Measurements from ENCODE around the gene EIF4E3.

The EIF4E3 gene

DNA sequence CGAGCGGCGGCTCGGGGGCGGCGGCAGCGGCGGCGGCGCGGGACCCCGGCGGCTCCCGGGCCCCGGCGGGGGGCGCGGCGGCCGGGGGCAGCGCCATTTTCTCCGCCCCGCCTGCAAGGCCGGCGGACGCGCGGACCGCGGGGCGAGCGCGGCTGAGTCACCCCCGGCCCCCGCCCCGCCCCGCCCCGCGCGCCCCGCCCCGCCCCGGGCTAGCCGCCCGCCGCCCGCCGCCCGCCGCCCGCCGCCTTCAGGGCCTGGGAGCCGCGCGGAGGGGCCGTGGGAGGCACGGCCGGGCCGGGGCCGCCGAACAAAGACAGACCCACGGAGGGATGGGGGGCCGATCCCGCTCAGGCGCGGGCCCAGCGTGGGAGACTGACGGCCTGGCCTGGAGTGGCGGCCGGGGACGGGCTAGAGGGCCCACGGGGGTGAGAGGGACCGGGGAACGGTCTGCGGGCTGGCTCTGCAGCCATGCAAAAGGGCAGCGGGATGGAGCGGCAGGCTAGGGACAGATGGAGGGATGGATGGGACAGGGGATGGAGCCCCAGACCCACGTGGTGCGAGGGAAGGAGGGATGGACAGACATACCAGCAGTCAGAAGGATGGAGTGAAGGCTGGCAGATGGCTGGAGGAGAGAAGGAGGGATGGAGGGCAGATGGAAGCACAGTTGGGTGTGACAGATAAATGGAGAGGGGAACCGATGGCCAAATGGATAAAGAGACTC lies at the start of gene EIF4E3:
Gene EIF4E3 (minus strand): TSS at position 132 of the 721 bp plus-strand sequence. CDS start 35 bp downstream, at position 97.
- H3K36me3 Mint-ChIP-seq: no peaks in the 10 kb centered on the region
- H3K9me3 Mint-ChIP-seq (ENCODE audit: low read depth): no peaks in the 10 kb centered on the region
- H3K4me3 Mint-ChIP-seq: peak within 1 kb of the TSS; percentile 97
- peaks cover 70% of the 10 kb centered on the region for H3K4me1 Mint-ChIP-seq (ENCODE audit: low read depth)
- H3K27ac Mint-ChIP-seq: peak within 1 kb of the TSS; percentile 100
- H3K27me3 Mint-ChIP-seq: no peaks in the 10 kb centered on the region

- Mint-ChIP-seq H3K4me3 (no peak overlapping the region), H3K27ac (no peak overlapping the region), H3K36me3 (no peaks in the 10 kb centered on the region), H3K27me3 (peaks cover 2% of the 10 kb centered on the region), H3K4me1 (ENCODE audit: low read depth) (no peaks in the 10 kb centered on the region), H3K9me3 (ENCODE audit: low read depth) (no peaks in the 10 kb centered on the region)
Observed at GRCh38 chr3:71771884-71772283, 46.7 kb upstream of the EIF4E3 start.

DNA sequence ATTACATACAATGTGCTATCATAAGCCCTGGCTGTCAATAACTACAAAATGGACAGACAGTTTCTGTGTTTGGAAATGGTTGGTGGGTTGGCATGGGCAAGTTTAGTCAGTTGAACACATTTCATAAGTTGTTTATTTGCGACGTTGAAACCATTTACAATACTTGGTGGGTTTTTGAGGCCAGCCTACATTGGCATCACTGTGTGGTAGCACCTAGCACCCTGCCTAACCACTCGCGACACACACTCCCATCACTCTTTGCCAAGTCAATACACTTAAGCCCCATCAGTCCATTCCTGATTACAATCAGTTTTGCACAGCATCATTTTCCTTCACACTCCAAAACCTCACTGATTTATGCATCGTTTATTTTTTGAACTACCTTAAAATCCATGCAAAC lies 45.9 kb upstream of the EIF4E3 start:
- no peak overlapping the region for H3K27ac Mint-ChIP-seq
- no peaks in the 10 kb centered on the region for H3K36me3 Mint-ChIP-seq
- H3K4me1 Mint-ChIP-seq (ENCODE audit: low read depth): no peaks in the 10 kb centered on the region
- H3K4me3 Mint-ChIP-seq: no peak overlapping the region
- no peaks in the 10 kb centered on the region for H3K9me3 Mint-ChIP-seq (ENCODE audit: low read depth)
- peaks cover 2% of the 10 kb centered on the region for H3K27me3 Mint-ChIP-seq

DNA sequence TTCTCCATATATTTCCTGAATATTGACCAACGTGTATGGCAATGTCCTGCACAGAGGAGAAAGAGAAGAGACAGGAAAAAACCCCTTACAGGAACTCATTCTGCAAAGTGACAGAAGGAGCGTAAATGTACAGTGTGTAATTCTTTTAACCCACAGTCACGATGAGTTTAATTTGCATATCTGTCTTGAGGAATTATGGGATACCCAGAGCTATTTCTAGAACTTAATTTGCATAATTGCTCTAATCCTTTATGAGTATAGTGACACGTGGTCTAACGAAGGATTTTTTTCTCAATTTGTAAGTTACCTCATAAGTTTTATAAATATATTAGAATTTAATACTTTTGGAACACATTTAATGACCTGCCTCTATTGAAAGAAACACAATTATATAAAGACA lies 38.2 kb upstream of the EIF4E3 start:
- Mint-ChIP-seq H3K27ac (no peak overlapping the region), H3K27me3 (peaks cover 2% of the 10 kb centered on the region), H3K4me3 (no peak overlapping the region), H3K36me3 (no peaks in the 10 kb centered on the region), H3K9me3 (ENCODE audit: low read depth) (no peaks in the 10 kb centered on the region), H3K4me1 (ENCODE audit: low read depth) (no peaks in the 10 kb centered on the region)

DNA sequence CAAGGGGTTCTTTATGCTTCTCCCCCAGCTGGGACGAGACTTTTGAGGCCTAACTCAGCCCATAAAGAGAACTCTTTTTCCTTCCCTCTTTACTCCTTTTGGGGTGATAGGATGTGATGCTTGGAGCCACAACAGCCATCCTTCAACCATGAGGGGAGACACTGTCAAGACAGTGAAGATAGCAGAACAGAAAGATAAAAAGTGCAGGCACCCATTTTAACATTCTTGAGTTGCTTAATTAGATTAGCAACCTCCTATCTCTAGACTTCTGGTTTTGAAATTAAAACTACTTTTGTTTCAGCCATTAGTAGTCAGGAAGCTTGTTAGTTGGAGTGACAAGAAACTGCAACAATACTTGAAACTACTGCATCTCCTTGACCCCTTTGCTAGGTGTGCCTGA lies 34.9 kb upstream of the EIF4E3 start:
- H3K27me3 Mint-ChIP-seq: peaks cover 9% of the 10 kb centered on the region
- no peaks in the 10 kb centered on the region for H3K36me3 Mint-ChIP-seq
- H3K4me3 Mint-ChIP-seq: no peak overlapping the region
- H3K9me3 Mint-ChIP-seq (ENCODE audit: low read depth): no peaks in the 10 kb centered on the region
- H3K27ac Mint-ChIP-seq: no peak overlapping the region
- peaks cover 1% of the 10 kb centered on the region for H3K4me1 Mint-ChIP-seq (ENCODE audit: low read depth)

DNA sequence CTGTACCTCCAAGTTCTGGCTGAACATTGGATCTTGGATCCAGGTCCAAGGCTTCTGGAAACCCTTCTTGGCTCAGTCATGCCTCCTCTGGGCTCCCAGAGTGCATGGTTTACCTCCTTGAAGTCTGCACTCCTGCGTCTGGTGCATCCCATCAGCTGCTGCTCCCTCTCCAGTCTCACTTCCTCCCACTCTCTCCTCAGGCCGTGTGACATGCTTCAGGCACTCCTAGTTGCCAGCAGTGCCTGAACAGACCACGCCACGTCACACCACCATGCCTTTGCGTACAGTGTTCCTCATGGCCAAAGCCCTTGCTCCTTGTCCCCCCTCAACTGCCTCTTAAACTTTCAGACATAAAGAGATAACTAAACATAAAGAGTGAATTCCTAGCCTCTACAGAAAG lies 34.2 kb upstream of the EIF4E3 start:
- Mint-ChIP-seq H3K4me3 (no peak overlapping the region), H3K27me3 (peaks cover 9% of the 10 kb centered on the region), H3K9me3 (ENCODE audit: low read depth) (no peaks in the 10 kb centered on the region), H3K27ac (no peak overlapping the region), H3K36me3 (no peaks in the 10 kb centered on the region), H3K4me1 (ENCODE audit: low read depth) (peaks cover 2% of the 10 kb centered on the region)

GRCh38 chr3:71758091-71758490 lies 32.9 kb upstream of the EIF4E3 start:
- H3K9me3 Mint-ChIP-seq (ENCODE audit: low read depth): no peaks in the 10 kb centered on the region
- no peak overlapping the region for H3K4me3 Mint-ChIP-seq
- H3K4me1 Mint-ChIP-seq (ENCODE audit: low read depth): peaks cover 3% of the 10 kb centered on the region
- no peak overlapping the region for H3K27ac Mint-ChIP-seq
- no peaks in the 10 kb centered on the region for H3K36me3 Mint-ChIP-seq
- peaks cover 9% of the 10 kb centered on the region for H3K27me3 Mint-ChIP-seq

GRCh38 chr3:71754610-71755253 lies 29.5 kb upstream of the EIF4E3 start:
- H3K27ac Mint-ChIP-seq: no peak overlapping the region
- peak overlapping the region; percentile 81 for H3K4me3 Mint-ChIP-seq
- peaks cover 26% of the 10 kb centered on the region for H3K27me3 Mint-ChIP-seq
- H3K36me3 Mint-ChIP-seq: no peaks in the 10 kb centered on the region
- peaks cover 7% of the 10 kb centered on the region for H3K4me1 Mint-ChIP-seq (ENCODE audit: low read depth)
- no peaks in the 10 kb centered on the region for H3K9me3 Mint-ChIP-seq (ENCODE audit: low read depth)

- Mint-ChIP-seq H3K4me3 (peak within 1 kb of the TSS; percentile 78), H3K4me1 (ENCODE audit: low read depth) (peaks cover 7% of the 10 kb centered on the region), H3K27ac (no peak within 1 kb of the TSS), H3K27me3 (peaks cover 27% of the 10 kb centered on the region), H3K36me3 (no peaks in the 10 kb centered on the region), H3K9me3 (ENCODE audit: low read depth) (no peaks in the 10 kb centered on the region)
Observed at GRCh38 chr3:71753701-71754609, 28.8 kb upstream of the EIF4E3 start, which contains the start of gene GPR27. Gene GPR27 (plus strand): TSS chr3:71753855. CDS start chr3:71754050, 195 bp downstream.

DNA sequence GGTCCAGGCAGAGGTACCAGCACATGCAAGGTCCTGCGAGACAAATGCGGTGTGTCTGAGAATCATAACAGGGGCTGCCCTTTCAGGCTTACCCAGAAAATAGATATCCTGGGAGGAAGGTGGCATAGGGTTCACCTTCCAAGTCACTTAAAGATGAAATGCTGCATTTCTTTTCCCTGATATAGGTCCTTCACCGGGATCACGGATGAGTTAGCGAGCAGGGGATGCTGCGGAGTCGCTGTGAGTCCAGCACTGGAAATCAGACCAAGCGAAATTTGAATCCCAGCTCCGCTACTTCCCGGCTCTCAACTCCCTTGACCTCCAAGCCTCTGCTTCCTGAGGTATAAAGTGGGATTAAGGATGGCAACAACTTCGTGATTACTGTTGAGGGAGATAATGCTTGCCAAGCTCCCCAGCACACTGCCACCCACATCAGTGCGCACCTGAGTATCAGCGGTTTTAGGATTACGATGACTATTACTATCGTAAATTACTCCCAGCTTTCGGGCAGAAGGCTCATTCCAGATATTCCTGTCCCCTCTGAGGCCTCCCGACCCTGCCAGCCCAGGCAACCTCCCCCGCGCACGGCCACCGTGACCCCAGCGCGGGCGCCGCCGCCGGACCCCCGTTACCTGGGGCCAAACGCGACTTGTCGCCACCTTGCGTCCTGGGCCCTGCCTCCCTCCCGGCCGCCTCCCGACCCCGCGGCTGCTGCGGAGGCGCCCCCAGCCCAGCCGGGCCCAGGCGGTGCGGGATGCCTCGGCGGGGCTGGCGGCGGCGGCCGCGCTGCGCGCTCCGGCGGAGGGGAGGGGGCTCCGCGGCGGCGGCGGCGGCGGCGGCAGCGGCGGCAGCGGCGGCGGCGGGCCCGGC lies 27.9 kb upstream of the EIF4E3 start:
- Mint-ChIP-seq H3K4me3 (peak overlapping the region; percentile 78), H3K4me1 (ENCODE audit: low read depth) (peaks cover 7% of the 10 kb centered on the region), H3K27me3 (peaks cover 29% of the 10 kb centered on the region), H3K9me3 (ENCODE audit: low read depth) (no peaks in the 10 kb centered on the region), H3K27ac (no peak overlapping the region), H3K36me3 (no peaks in the 10 kb centered on the region)

GRCh38 chr3:71751602-71752001 lies 26.4 kb upstream of the EIF4E3 start:
- Mint-ChIP-seq H3K4me1 (ENCODE audit: low read depth) (peaks cover 7% of the 10 kb centered on the region), H3K27me3 (peaks cover 29% of the 10 kb centered on the region), H3K27ac (no peak overlapping the region), H3K9me3 (ENCODE audit: low read depth) (no peaks in the 10 kb centered on the region), H3K4me3 (no peak overlapping the region), H3K36me3 (no peaks in the 10 kb centered on the region)

DNA sequence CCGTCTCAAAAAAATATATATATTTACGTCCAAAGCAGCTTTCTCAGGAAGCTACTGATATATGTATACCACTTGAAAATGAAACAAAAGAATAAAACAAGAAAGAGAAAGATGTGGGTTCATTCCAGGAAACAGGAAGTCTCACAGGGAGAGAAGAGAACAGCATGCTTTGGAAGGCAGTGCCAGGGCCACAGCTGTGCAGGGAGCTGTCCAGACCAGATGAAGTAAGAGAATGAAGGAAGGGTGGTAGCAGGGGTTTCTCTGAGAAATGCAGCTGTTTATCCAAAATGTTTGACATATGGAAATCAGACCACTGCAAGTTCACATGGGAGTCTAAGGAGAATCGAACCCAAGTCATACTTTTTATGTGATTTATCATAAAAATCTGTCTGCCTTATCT lies 19.5 kb upstream of the EIF4E3 start:
- Mint-ChIP-seq H3K27me3 (peaks cover 4% of the 10 kb centered on the region), H3K27ac (no peak overlapping the region), H3K9me3 (ENCODE audit: low read depth) (peaks cover 38% of the 10 kb centered on the region), H3K4me3 (no peak overlapping the region), H3K4me1 (ENCODE audit: low read depth) (no peaks in the 10 kb centered on the region), H3K36me3 (peaks cover 16% of the 10 kb centered on the region)

- Mint-ChIP-seq H3K27me3 (no peaks in the 10 kb centered on the region), H3K4me1 (ENCODE audit: low read depth) (no peaks in the 10 kb centered on the region), H3K36me3 (peaks cover 16% of the 10 kb centered on the region), H3K4me3 (no peak overlapping the region), H3K9me3 (ENCODE audit: low read depth) (peaks cover 40% of the 10 kb centered on the region), H3K27ac (no peak overlapping the region)
Observed at GRCh38 chr3:71742621-71743020, 17.4 kb upstream of the EIF4E3 start.

DNA sequence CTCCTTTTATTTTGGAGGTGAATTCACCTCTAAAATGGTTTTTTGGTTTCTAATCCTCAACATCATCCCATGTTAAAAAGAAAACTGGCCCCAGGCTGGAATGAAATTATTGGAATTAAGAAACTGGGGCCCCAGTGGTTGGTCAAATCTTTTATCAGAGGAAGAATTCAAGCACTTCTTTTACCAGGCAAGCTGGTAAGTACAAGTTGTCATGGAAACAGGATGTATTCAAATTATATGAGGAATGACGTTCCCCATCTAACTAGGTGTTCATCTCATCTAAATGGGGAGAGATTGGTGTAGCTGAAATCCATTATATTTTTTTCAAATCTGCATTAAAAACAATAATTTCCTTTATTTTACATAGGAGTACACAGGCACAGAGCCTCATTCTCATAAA lies 9.7 kb upstream of the EIF4E3 start:
- Mint-ChIP-seq H3K4me3 (no peak overlapping the region), H3K27me3 (peaks cover 4% of the 10 kb centered on the region), H3K9me3 (ENCODE audit: low read depth) (peaks cover 10% of the 10 kb centered on the region), H3K36me3 (peaks cover 4% of the 10 kb centered on the region), H3K4me1 (ENCODE audit: low read depth) (peaks cover 13% of the 10 kb centered on the region), H3K27ac (no peak overlapping the region)
